ENCODE data around the gene TMEM132C.

Gene TMEM132C

GRCh38 chr12:128707488-128707887 lies 440.5 kb downstream of the TMEM132C start:
- no peak for DNase-seq (ENCODE audit: low read depth in 2 of 2)

GRCh38 chr12:128708789-128709188 lies 441.8 kb downstream of the TMEM132C start:
- DNase-seq (ENCODE audit: low read depth in 2 of 2): no peak

- DNase-seq (ENCODE audit: low read depth in 2 of 2): no peak
These were observed 442.7 kb downstream of the TMEM132C start for GRCh38 chr12:128709660-128710059.

GRCh38 chr12:128711486-128711885 lies 444.5 kb downstream of the TMEM132C start:
- no peak for DNase-seq (ENCODE audit: low read depth in 2 of 2)

- no peak for DNase-seq (ENCODE audit: low read depth in 2 of 2)
These were observed 445.7 kb downstream of the TMEM132C start for GRCh38 chr12:128712622-128713021.

GRCh38 chr12:128715485-128715884 lies 448.5 kb downstream of the TMEM132C start:
- no peak for DNase-seq (ENCODE audit: low read depth in 2 of 2)

- DNase-seq (ENCODE audit: low read depth in 2 of 2): no peak
These were observed 457.6 kb downstream of the TMEM132C start for GRCh38 chr12:128724468-128725046.

- no peak for DNase-seq (ENCODE audit: low read depth in 2 of 2)
These were observed 459.9 kb downstream of the TMEM132C start for GRCh38 chr12:128726886-128727285.

GRCh38 chr12:128727461-128727860 lies 460.5 kb downstream of the TMEM132C start:
- DNase-seq (ENCODE audit: low read depth in 2 of 2): no peak

- no peak for DNase-seq (ENCODE audit: low read depth in 2 of 2)
These were observed 461.0 kb downstream of the TMEM132C start for GRCh38 chr12:128727999-128728398.

- no peak for DNase-seq (ENCODE audit: low read depth in 2 of 2)
These were observed 462.7 kb downstream of the TMEM132C start for GRCh38 chr12:128729628-128730121.

- no peak for DNase-seq (ENCODE audit: low read depth in 2 of 2)
These were observed 467.4 kb downstream of the TMEM132C start for GRCh38 chr12:128734371-128734770.

GRCh38 chr12:128737292-128737966 lies 470.5 kb downstream of the TMEM132C start:
- no peak for DNase-seq (ENCODE audit: low read depth in 2 of 2)

GRCh38 chr12:128743916-128744315 lies 476.9 kb downstream of the TMEM132C start:
- no peak for DNase-seq (ENCODE audit: low read depth in 2 of 2)

- DNase-seq (ENCODE audit: low read depth in 2 of 2): no peak
These were observed 479.1 kb downstream of the TMEM132C start for GRCh38 chr12:128745772-128746689.

GRCh38 chr12:128747441-128747840 lies 480.5 kb downstream of the TMEM132C start:
- no peak for DNase-seq (ENCODE audit: low read depth in 2 of 2)

- no peak for DNase-seq (ENCODE audit: low read depth in 2 of 2)
These were observed 485.4 kb downstream of the TMEM132C start for GRCh38 chr12:128752386-128752785.

- DNase-seq (ENCODE audit: low read depth in 2 of 2): no peak
These were observed 486.5 kb downstream of the TMEM132C start for GRCh38 chr12:128753438-128753837.

GRCh38 chr12:128754275-128754674 lies 487.3 kb downstream of the TMEM132C start:
- no peak for DNase-seq (ENCODE audit: low read depth in 2 of 2)

- DNase-seq (ENCODE audit: low read depth in 2 of 2): no peak
These were observed 488.6 kb downstream of the TMEM132C start for GRCh38 chr12:128755566-128755965.

All from stimulated activated CD4-positive, alpha-beta T cell treated with anti-CD3 and anti-CD28 coated beads, Interleukin-15, amount 100 ng/mL, for 48 hours (primary cell).